GM21360 (cell line): ENCODE results near the gene GATD1.

Source experiments
- ATAC-seq: cut with Tn5 transposase; IDR thresholded peaks from one replicate; pipeline ENCODE4 v1.9.1; 2021; ENCODE audit warnings: mild to moderate bottlenecking, moderate library complexity; ENCODE audit not compliant: unreplicated experiment

Gene GATD1

DNA sequence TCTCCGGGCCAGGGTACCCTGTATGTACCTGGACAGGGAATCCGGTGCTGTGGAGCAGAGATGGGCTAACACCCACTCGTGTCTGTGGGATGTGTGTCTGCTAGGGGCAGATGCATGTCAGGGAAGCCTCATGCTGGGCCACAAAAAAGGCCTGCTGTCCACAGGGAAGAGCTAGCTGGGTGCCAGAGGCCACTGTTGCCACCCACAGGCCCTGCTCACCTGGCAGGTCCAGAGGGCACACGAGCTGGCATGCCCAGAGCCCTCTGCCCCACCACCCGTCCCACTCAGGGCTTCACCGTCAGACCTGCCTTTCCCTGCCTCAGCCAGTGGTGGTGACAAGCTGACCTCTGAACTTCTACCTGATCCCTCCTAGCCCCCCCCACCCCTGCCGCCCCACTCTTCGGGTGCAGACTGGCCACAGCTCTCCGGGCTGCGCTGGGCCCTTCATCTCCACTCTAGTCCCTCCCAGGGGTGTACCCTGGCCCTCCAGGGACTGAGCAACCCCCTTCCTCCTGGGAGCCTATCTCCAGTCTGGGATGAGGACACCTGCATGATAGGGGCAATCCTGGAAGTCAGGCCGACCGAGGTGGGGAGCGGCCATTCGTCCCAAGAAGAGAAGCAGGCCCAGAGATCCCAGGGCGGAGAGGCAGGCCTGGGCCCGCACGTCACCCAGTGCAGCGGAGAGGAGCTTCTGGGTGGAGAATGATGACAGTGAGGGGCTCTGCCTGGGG lies 19.4 kb upstream of the GATD1 start:
- ATAC-seq, result no peak

- no peak for ATAC-seq
Observed at GRCh38 chr11:795634-796564, 18.6 kb upstream of the GATD1 start.

DNA sequence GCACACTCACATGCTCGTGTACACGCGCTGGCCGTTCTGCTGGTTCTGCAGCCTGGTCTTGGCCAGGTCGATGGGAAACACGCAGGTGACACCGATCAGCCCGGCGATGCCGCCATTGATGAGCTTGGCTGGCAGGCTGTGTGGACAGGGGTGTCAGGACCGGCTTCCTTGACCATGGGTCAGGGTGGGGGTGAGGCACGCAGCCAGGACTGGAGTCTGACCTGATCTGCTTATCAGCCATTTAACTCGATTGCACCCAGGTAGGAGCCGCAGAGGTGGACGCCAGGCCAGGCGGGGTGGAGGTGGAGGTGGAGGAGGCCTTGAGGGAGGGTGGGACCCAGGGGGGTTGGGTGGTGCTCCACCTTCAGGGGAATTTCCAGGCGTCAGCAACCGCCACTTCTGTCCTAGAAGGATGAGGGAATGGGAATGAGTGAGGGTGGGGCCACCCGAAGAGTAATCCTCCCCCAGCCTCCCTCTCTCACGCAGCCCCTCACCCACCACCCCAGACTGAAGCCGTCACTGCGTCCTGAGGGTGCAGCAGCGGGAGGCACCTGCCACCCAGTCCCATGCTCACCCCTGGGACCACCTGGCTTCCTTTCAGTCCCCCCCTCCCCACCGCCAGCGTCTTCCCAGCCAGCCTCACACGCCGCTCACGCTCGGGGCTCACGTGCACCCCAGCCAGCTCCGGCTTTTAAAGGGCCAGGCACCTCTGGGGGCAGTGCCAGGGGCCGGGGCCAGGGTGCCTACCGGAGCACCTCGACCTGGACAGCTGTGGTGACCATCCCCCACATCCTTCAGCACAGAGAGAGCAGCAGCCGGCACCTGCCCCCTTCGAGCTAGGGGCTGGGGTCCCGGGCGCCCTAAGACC lies 17.7 kb upstream of the GATD1 start:
- no peak for ATAC-seq

DNA sequence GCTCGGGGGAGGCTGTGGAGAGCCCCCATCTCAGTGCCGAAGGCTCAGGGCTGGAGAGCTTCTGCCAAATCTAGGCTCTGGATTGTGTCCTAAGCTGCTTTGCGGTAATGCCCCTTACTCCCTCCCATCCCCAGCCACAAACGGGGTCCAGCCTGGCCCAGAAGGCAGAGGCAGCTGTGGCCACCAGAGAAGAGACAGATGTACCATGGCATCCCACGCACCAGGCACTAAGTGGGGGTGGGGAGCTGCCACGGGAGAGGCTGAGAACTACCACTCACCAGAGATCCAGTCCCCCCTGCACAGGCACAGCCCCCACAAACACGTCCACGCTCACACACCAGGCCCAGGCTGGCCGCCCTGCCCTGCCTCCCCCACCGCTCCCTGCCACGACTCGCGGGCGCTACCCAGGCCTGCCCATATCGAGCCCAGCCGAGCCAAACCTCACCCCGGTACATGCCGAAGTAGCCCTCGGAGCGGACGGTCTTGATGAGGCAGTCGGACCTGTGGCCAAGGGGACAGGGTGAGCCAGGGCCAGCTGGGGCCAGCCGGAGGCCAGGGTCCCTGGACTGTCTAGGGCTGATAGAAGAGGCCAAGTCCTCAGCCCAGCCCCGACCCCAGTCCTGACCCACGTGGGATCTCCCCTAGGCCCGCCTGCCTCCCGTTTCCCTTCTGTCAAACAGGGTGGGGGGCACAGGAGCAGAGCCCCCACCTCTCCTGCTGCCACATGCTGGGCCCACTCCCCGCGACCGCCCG lies 16.9 kb upstream of the GATD1 start:
- ATAC-seq, result no peak

- no peak for ATAC-seq
Observed at GRCh38 chr11:793556-793955, 16.3 kb upstream of the GATD1 start.

DNA sequence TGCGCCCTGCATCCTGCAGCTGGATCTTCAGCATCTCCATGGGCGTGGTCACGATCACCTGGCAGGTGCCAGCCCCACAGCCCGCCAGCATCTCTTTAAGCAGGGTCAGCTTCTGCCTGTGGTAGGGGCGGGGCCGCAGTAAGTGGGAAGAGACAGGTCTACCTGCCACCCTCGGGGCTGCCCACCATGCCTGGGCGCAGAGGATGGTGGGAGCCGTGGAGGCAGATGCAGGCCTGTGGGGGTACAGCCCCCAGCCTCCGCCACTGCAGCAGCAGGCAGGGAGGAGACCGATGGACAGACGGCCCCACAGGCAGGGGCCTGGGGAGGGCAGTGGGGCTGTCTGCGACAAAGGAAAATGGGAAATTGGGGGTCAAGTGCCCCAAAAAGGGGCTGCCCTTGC lies 15.6 kb upstream of the GATD1 start:
- ATAC-seq, result no peak

- ATAC-seq, result no peak
Observed at GRCh38 chr11:792535-792821, 15.2 kb upstream of the GATD1 start.

DNA sequence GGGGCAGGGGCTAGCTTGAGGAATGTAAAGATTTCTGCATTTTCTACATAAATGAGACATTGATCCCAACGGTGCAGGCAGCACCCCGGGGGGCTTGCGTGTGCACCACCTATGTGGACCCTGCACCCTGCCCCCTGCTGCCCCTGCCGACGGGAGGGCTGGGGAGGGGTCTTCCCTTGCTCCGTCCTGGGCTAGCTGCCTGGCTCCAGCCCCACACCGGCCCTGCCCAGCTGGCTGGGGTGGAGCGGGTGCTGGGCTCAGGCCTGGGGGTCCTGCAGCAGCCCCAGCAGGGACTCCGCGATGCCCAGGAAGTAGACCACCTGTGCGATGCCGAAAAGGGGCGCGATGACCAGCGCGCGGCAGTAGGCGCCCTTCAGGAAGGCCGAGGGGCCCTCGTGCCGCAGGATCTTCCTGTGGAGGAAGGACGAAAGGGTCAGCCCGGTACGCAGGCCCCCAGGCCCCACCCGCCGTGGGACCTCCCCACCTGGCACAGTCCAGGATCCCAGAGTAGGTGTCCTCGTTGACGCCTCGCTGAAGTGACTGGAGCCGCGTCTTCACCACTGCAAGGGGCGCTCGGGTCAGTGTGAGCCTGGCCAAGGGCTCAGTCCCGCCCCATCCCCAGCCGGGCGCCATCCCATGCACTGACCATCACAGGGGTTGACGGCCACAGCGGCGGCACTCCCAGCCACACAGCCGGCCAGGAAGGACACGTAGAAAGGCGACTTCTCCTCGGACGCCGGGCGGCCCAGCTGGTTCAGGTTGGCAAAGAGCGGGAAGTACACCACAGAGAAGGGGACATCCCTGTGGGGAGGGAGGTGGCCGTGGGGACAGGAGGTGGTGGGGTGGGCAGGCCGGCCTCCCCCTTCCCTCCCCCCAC lies 14.6 kb upstream of the GATD1 start:
- ATAC-seq, result no peak

GRCh38 chr11:790721-791564 lies 13.7 kb upstream of the GATD1 start:
- no peak for ATAC-seq

DNA sequence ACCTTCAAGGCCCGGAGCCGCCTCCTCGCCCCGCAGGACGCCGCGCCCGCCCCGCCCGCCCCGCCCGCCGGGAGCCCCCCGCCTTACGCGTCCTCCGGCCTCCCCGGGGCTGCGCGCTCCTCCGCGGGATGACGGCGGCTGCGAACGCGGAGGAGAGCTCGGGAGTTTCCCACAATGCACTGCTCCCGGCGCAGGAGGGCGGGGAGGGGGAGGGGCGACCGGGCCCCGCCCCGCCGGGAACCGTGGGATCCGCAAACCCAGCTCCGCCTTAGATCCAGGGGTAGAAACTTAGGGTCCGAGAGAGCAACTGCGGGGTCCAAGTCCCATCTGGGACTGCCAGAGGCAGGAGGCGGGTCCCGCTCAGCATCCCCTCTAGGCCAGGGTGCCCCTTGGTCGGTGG lies 12.7 kb upstream of the GATD1 start, which contains the start of gene CEND1:
CEND1 (minus strand) TSS at position 148 of the 400 bp plus-strand sequence. CDS start 1,514 bp downstream, outside the sequence.
- no peak for ATAC-seq

GRCh38 chr11:788953-789940 lies 12.0 kb upstream of the GATD1 start:
- no peak for ATAC-seq

- ATAC-seq, result no peak
Observed at GRCh38 chr11:788009-788640, 10.8 kb upstream of the GATD1 start.

GRCh38 chr11:787084-787675 lies 9.9 kb upstream of the GATD1 start:
- no peak for ATAC-seq

DNA sequence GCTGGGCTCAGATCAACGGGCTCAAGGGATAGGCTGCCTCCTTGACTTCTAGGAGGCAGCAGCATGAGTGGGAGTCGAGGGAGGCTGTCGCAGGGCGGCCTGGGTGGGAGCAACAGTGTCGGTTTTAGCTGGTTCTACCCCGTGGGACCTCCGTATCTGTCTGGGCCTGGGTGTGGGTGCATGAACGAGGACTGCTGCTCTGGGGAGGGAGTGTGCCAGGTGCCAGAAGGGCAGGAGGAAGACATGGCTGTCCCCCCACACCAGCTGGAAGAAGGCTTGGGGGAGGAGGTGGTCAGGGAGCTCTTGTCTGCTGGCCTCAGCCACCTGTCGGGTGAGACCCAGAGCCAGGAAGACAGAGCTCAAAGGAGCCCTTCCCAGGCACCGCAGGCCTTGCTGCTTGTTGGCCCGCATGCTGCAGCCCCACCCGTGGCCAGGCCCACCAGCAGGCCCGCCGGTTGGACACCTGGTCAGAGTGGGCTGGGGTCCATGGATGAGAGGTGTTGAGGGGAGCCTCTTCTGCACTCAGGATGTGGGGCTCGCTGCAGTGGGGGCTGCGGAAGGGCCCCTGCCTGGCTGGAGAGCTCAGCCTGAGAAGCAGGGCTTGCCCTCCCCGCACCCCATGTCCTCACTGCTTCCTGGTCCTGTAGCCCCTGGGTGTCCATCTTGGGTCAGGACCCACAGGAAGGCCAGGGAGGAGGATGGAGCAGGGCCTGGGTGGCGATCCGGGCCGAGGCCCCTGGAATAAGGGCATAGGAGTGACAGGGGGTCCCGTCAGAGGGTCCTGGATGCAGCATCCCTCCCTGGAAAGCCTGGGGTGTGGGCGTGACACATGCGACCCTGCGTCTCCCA lies 9.2 kb upstream of the GATD1 start:
- ATAC-seq, result no peak

- ATAC-seq, result no peak
Observed at GRCh38 chr11:783581-784015, 6.3 kb upstream of the GATD1 start.
